Measurements from ENCODE around the gene EFNA1. TPM values are rescaled to one million over a fixed set of nuclear protein-coding genes. Genes with fewer than 3 reads are reported as not detected.

The EFNA1 gene
- total and polyA plus RNA-seq, 5 donors from 2014 or later: 0.30 to 6.8 (median 3.1) TPM

DNA sequence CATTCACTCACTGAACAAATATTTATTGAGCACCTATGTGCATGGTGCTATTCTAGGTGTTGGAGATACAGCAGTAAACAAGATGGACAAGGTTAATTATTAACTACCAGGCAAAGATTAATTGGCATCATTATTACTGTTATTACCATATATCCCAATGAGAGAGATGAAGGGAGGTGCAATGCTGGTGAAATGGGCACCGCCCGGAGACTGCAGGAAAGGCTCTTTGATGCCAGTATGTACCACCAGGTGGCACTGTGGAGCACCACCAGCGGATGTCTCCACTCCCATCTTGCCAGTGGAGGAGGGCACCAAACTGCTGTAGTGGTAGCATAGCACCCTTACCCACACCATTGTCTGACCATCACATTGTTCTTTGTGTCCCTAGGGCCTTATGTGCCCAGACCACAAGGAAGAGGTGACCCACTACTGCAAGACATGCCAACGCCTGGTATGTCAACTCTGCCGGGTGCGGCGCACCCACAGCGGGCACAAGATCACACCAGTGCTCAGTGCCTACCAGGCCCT, 48.9 kb downstream of the EFNA1 start:
- no peak overlapping the region for H3K27ac ChIP-seq (ENCODE audit: insufficient read depth, low read length, poor library complexity, severe bottlenecking)
- peaks cover 37% of the 10 kb centered on the region for H3K4me1 ChIP-seq (ENCODE audit: control insufficient read depth, insufficient read depth, low read length, poor library complexity, severe bottlenecking)
- H3K4me1 Mint-ChIP-seq: peaks cover 8 to 49% (median 27%) of the 10 kb centered on the region in 4 donors

DNA sequence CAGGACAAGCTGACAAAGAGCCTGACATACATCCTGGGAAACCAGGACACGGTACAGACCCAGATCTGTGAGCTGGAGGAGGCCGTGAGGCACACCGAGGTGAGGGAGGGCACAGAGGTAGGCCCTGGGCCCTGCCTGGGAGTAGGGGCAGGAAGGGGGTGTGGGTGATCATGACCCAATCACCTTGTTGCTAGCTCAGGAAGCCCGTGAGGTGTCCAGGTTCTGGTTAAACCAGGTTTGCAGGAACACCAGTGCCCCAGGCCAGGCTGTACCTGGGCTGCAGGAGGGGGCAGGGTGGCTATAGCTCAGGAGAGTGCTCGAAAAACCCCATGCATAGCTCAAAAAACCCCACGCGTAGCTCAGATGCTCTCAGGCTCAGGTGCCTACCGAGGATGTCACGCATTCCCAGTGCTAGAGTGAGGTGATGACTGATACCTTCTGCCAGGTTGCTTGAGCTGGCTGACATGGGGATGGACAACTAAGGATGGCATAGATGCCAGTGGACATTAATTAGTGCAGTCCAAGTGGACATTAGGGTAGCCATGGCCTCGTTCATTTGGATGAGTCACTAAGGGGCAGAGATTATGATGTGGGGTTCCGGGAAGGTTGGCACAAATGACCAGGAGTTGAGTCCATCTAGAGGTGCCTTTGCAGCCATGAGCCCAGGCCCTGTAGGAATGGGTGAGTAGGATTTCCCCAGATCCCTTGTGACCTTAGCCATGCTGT, 49.7 kb downstream of the EFNA1 start:
- Histone ChIP-seq H3K4me1 (ENCODE audit: control insufficient read depth, insufficient read depth, low read length, poor library complexity, severe bottlenecking) (peaks cover 30% of the 10 kb centered on the region), H3K9me3 (ENCODE audit: control insufficient read depth in 2 of 2, low read length in 2 of 2) (no peaks in the 10 kb centered on the region), H3K4me3 (ENCODE audit: low read depth, low read length) (no peak overlapping the region), H3K36me3 (ENCODE audit: control insufficient read depth, insufficient read depth, low read length) (peaks cover 12% of the 10 kb centered on the region), H3K27me3 (ENCODE audit: control insufficient read depth, insufficient read depth, low read length) (no peaks in the 10 kb centered on the region), H3K27ac (ENCODE audit: insufficient read depth, low read length, poor library complexity, severe bottlenecking) (no peak overlapping the region)
- H3K27me3 Mint-ChIP-seq: no peaks in the 10 kb centered on the region
- DNase-seq (no peak), ATAC-seq (ENCODE audit: low read depth in 2 of 2) (no peak)
- H3K36me3 Mint-ChIP-seq: peaks cover 8% of the 10 kb centered on the region
- peaks cover 4 to 42% (median 20%) of the 10 kb centered on the region in 4 donors for H3K4me1 Mint-ChIP-seq
- H3K4me3 Mint-ChIP-seq: peak overlapping the region in 2 of 4 donors; percentile 29 to 51
- no peak overlapping the region for H3K27ac Mint-ChIP-seq
- no peaks in the 10 kb centered on the region for H3K9me3 Mint-ChIP-seq

More for the DNA sequence above, 48.9 kb downstream of the EFNA1 start:
- DNase-seq: peak; percentile 68 to 86 (median 80)
- Mint-ChIP-seq H3K27ac (peak overlapping the region in 1 of 3 donors; percentile 54), H3K9me3 (no peaks in the 10 kb centered on the region), H3K4me3 (peak overlapping the region; percentile 48 to 86 (median 64)), H3K36me3 (peaks cover 8% of the 10 kb centered on the region), H3K27me3 (peaks cover 4% of the 10 kb centered on the region)
- H3K4me3 ChIP-seq (ENCODE audit: low read depth, low read length): peak overlapping the region; percentile 28
- peak; percentile 46 to 48 for ATAC-seq (ENCODE audit: low read depth in 2 of 2)
- H3K9me3 ChIP-seq (ENCODE audit: control insufficient read depth in 2 of 2, low read length in 2 of 2): no peaks in the 10 kb centered on the region
- no peaks in the 10 kb centered on the region for H3K27me3 ChIP-seq (ENCODE audit: control insufficient read depth, insufficient read depth, low read length)
- peaks cover 12% of the 10 kb centered on the region for H3K36me3 ChIP-seq (ENCODE audit: control insufficient read depth, insufficient read depth, low read length)

DNA sequence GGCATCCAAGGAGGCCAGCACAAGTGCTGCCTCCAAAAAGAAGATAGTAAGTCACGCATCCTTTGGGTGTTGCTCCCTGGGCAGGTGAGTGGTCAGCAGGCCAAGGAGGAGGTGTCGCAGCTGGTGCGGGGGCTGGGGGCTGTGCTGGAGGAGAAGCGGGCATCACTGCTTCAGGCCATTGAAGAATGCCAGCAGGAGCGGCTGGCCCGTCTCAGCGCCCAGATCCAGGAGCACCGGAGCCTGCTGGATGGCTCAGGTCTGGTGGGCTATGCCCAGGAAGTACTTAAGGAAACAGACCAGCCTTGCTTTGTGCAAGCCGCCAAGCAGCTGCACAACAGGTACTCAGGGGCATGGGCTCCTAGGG, 50.2 kb downstream of the EFNA1 start:
- H3K27ac ChIP-seq (ENCODE audit: insufficient read depth, low read length, poor library complexity, severe bottlenecking): no peak overlapping the region
- H3K27me3 Mint-ChIP-seq: no peaks in the 10 kb centered on the region
- H3K4me1 ChIP-seq (ENCODE audit: control insufficient read depth, insufficient read depth, low read length, poor library complexity, severe bottlenecking): peaks cover 25% of the 10 kb centered on the region
- H3K27ac Mint-ChIP-seq: no peak overlapping the region
- peak overlapping the region in 2 of 4 donors; percentile 29 to 63 for H3K4me3 Mint-ChIP-seq
- DNase-seq: no peak
- H3K4me1 Mint-ChIP-seq: peaks cover 4 to 39% (median 18%) of the 10 kb centered on the region in 4 donors
- ATAC-seq (ENCODE audit: low read depth in 2 of 2): no peak
- peaks cover 12% of the 10 kb centered on the region for H3K36me3 ChIP-seq (ENCODE audit: control insufficient read depth, insufficient read depth, low read length)
- H3K4me3 ChIP-seq (ENCODE audit: low read depth, low read length): no peak overlapping the region
- peaks cover 8% of the 10 kb centered on the region for H3K36me3 Mint-ChIP-seq
- no peaks in the 10 kb centered on the region for H3K27me3 ChIP-seq (ENCODE audit: control insufficient read depth, insufficient read depth, low read length)
- no peaks in the 10 kb centered on the region for H3K9me3 ChIP-seq (ENCODE audit: control insufficient read depth in 2 of 2, low read length in 2 of 2)
- no peaks in the 10 kb centered on the region for H3K9me3 Mint-ChIP-seq

DNA sequence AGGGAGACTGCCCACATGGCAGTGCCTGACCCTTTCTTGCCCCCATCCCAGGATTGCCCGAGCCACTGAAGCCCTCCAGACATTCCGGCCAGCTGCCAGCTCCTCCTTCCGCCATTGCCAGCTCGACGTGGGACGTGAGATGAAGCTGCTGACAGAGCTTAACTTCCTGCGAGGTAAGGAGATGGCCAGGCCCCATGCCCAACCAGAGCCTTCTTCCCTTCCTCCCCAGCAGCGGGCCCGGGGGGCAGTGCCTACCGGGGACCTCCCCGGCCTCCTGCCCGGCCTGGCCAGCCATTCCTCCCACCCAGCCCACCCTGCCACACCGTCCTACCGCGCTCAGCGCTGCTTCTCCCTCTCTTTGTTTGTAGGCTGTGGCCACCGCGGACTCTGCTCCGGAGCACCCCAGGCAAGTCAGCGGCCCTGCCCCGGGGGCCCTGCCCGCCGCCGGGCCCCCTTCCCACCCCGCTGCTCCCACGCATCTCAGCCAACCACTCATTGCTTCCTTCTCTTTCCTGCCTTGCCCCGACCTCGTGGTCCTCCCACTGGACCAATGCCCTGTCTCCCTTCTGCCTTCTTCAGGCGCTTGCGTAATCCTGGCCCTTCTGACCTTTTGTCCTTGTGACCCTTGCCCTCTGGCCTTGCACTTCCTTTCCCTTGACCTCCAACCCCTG, 50.9 kb downstream of the EFNA1 start:
- peak overlapping the region in 1 of 3 donors; percentile 94 for H3K27ac Mint-ChIP-seq
- H3K36me3 Mint-ChIP-seq: peaks cover 9% of the 10 kb centered on the region
- H3K4me1 ChIP-seq (ENCODE audit: control insufficient read depth, insufficient read depth, low read length, poor library complexity, severe bottlenecking): peaks cover 21% of the 10 kb centered on the region
- no peak overlapping the region for H3K4me3 Mint-ChIP-seq
- H3K4me1 Mint-ChIP-seq: peaks cover 4 to 33% (median 13%) of the 10 kb centered on the region in 4 donors
- H3K36me3 ChIP-seq (ENCODE audit: control insufficient read depth, insufficient read depth, low read length): peaks cover 12% of the 10 kb centered on the region
- DNase-seq (no peak), ATAC-seq (ENCODE audit: low read depth in 2 of 2) (no peak)
- no peaks in the 10 kb centered on the region for H3K27me3 ChIP-seq (ENCODE audit: control insufficient read depth, insufficient read depth, low read length)
- H3K27me3 Mint-ChIP-seq: no peaks in the 10 kb centered on the region
- no peaks in the 10 kb centered on the region for H3K9me3 Mint-ChIP-seq
- H3K27ac ChIP-seq (ENCODE audit: insufficient read depth, low read length, poor library complexity, severe bottlenecking): no peak overlapping the region
- H3K4me3 ChIP-seq (ENCODE audit: low read depth, low read length): no peak overlapping the region
- no peaks in the 10 kb centered on the region for H3K9me3 ChIP-seq (ENCODE audit: control insufficient read depth in 2 of 2, low read length in 2 of 2)

DNA sequence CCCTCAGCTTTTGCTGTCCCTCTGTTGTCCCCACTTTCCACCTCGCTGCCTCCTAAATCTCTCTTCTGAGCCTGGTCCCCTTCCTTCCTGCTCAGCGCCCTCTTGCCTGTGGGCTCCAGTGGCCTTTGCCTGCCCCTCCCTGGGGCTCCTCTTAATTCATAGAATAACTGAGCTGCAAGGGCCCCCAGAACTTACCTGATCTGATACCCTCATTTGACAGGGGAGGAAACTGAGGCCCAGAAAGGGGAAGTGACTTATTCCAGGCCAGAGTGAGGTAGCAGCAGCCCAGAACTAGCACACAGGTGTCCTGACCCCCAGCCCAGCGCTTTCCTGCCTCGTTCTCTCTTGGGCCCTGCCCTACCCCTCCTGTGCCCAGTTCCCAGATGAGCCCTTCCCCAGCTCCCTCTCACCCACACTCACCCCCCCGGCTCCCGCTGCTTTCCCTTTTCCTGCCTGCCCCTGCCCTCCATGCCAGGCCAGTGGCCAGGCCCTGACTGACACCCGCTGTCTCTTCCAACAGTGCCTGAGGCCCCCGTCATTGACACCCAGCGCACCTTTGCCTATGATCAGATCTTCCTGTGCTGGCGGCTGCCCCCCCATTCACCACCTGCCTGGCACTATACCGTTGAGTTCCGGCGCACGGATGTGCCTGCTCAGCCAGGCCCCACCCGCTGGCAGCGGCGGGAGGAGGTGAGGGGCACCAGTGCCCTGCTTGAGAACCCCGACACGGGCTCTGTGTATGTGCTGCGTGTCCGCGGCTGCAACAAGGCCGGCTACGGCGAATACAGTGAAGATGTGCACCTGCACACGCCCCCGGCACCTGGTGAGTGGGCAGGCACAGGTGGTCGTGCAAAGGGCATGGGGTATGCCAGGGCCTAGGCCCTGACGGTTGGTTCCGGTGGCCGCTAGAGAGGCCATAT, 51.7 kb downstream of the EFNA1 start:
- Mint-ChIP-seq H3K9me3 (no peaks in the 10 kb centered on the region), H3K27ac (peak overlapping the region in 1 of 3 donors; percentile 94), H3K4me3 (peak overlapping the region in 1 of 4 donors; percentile 68), H3K4me1 (peaks cover 4 to 26% (median 13%) of the 10 kb centered on the region in 4 donors), H3K27me3 (no peaks in the 10 kb centered on the region), H3K36me3 (peaks cover 9% of the 10 kb centered on the region)
- Histone ChIP-seq H3K4me1 (ENCODE audit: control insufficient read depth, insufficient read depth, low read length, poor library complexity, severe bottlenecking) (peaks cover 13% of the 10 kb centered on the region), H3K27ac (ENCODE audit: insufficient read depth, low read length, poor library complexity, severe bottlenecking) (no peak overlapping the region), H3K9me3 (ENCODE audit: control insufficient read depth in 2 of 2, low read length in 2 of 2) (no peaks in the 10 kb centered on the region), H3K36me3 (ENCODE audit: control insufficient read depth, insufficient read depth, low read length) (peaks cover 12% of the 10 kb centered on the region), H3K27me3 (ENCODE audit: control insufficient read depth, insufficient read depth, low read length) (no peaks in the 10 kb centered on the region), H3K4me3 (ENCODE audit: low read depth, low read length) (no peak overlapping the region)
- ATAC-seq (ENCODE audit: low read depth in 2 of 2) (no peak), DNase-seq (no peak)

DNA sequence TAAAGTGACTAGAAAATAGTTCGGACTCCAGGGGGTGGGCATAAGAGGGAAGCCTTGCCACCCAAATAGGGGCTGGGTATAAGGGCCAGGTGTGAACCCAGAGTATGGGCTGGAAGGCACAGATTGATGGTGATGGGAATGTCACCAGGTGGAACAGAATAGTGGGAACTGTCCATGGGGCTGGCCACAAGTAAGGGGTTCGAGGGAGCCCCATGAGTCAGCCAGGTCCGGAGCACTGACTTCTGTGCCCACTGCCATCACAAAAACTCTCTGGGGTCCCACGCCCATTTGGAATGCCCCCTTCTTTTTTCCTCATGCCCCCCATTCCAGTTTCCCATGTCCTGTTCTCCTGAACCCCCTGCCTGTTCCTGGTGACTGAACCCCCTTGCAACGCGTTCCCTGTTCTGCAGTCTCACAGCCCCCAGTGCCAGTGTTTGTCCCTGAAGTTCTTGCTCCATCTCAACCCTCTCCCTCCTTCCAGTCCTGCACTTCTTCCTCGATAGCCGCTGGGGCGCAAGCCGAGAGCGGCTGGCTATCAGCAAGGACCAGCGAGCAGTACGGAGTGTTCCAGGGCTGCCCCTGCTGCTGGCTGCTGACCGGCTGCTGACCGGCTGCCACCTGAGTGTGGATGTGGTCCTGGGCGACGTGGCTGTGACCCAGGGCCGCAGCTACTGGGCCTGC, 53.8 kb downstream of the EFNA1 start:
- no peak overlapping the region for H3K4me3 Mint-ChIP-seq
- Histone ChIP-seq H3K36me3 (ENCODE audit: control insufficient read depth, insufficient read depth, low read length) (peaks cover 12% of the 10 kb centered on the region), H3K4me3 (ENCODE audit: low read depth, low read length) (no peak overlapping the region), H3K9me3 (ENCODE audit: control insufficient read depth in 2 of 2, low read length in 2 of 2) (no peaks in the 10 kb centered on the region), H3K27ac (ENCODE audit: insufficient read depth, low read length, poor library complexity, severe bottlenecking) (no peak overlapping the region), H3K27me3 (ENCODE audit: control insufficient read depth, insufficient read depth, low read length) (no peaks in the 10 kb centered on the region), H3K4me1 (ENCODE audit: control insufficient read depth, insufficient read depth, low read length, poor library complexity, severe bottlenecking) (peaks cover 5% of the 10 kb centered on the region)
- peaks cover 1 to 6% (median 5%) of the 10 kb centered on the region in 4 donors for H3K4me1 Mint-ChIP-seq
- ATAC-seq (ENCODE audit: low read depth in 2 of 2) (no peak), DNase-seq (no peak)
- H3K27ac Mint-ChIP-seq: peak overlapping the region in 1 of 3 donors; percentile 23
- H3K27me3 Mint-ChIP-seq: no peaks in the 10 kb centered on the region
- H3K36me3 Mint-ChIP-seq: peaks cover 9% of the 10 kb centered on the region
- no peaks in the 10 kb centered on the region for H3K9me3 Mint-ChIP-seq

DNA sequence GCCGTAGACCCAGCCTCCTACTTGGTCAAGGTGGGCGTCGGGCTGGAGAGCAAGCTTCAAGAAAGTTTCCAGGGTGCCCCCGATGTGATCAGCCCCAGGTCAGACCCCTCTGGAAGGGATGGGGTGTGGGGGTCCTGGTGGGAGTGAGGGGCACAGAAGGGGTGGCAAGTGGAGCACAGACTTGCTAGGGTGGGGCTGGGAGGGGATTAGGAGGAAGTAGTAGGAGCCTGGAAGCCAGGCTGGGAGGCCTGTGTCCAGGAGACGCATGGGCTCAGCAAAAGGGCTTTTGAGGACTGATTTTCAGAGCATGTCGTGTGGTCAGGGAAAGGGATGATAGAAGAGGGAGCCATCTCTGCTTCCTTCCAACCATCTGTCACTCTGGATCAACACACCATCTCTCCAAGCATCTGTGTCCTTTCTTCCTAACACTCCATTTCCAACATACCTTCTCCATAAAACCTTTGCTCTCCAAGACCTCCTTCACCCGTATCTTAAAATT, 54.4 kb downstream of the EFNA1 start:
- Mint-ChIP-seq H3K36me3 (peaks cover 9% of the 10 kb centered on the region), H3K27me3 (no peaks in the 10 kb centered on the region), H3K4me3 (peak overlapping the region in 1 of 4 donors; percentile 38), H3K4me1 (peaks cover 0 to under 1% (median 0%) of the 10 kb centered on the region in 4 donors), H3K9me3 (no peaks in the 10 kb centered on the region), H3K27ac (no peak overlapping the region)
- DNase-seq (no peak), ATAC-seq (ENCODE audit: low read depth in 2 of 2) (no peak)
- no peaks in the 10 kb centered on the region for H3K27me3 ChIP-seq (ENCODE audit: control insufficient read depth, insufficient read depth, low read length)
- H3K4me1 ChIP-seq (ENCODE audit: control insufficient read depth, insufficient read depth, low read length, poor library complexity, severe bottlenecking): no peaks in the 10 kb centered on the region
- no peaks in the 10 kb centered on the region for H3K9me3 ChIP-seq (ENCODE audit: control insufficient read depth in 2 of 2, low read length in 2 of 2)
- no peak overlapping the region for H3K4me3 ChIP-seq (ENCODE audit: low read depth, low read length)
- peaks cover 11% of the 10 kb centered on the region for H3K36me3 ChIP-seq (ENCODE audit: control insufficient read depth, insufficient read depth, low read length)
- H3K27ac ChIP-seq (ENCODE audit: insufficient read depth, low read length, poor library complexity, severe bottlenecking): no peak overlapping the region
